RWPE2 (cell line): Measurements from ENCODE around the gene HEBP2.

Experiments
- ATAC-seq: fragments of 200-7000 bp; cut with Tn5 transposase; 3 replicates; pipeline ENCODE4 v1.9.1; 2021; ENCODE audit warnings: low read depth
- DNase-seq: peaks from one replicate; pipeline ENCODE4 v3.0.0-alpha.2; 2020; ENCODE audit warnings: low spot score
- H3K27ac ChIP-seq: fragments of 450-650 bp; 2 replicates; pipeline ENCODE4 v1.5.1; 2017; ENCODE audit warnings: mild to moderate bottlenecking; ENCODE audit not compliant: poor library complexity, severe bottlenecking
- H3K27me3 ChIP-seq: fragments of 250-450 bp; sonication (Bioruptor Pico); 2 replicates; pipeline ENCODE4 v1.5.1; 2021; ENCODE audit warnings: mild to moderate bottlenecking, moderate library complexity; ENCODE audit not compliant: insufficient read depth, poor library complexity, severe bottlenecking
- H3K36me3 ChIP-seq: fragments of 250-450 bp; sonication (Bioruptor Pico); 2 replicates; pipeline ENCODE4 v1.5.1; 2020; ENCODE audit warnings: low read depth, mild to moderate bottlenecking, moderate library complexity
- H3K4me1 ChIP-seq: fragments of 250-450 bp; sonication (Bioruptor Pico); 2 replicates; pipeline ENCODE4 v1.5.1; 2021; ENCODE audit warnings: mild to moderate bottlenecking, moderate library complexity; ENCODE audit not compliant: insufficient read depth, poor library complexity, severe bottlenecking
- H3K4me3 ChIP-seq: fragments of 250-450 bp; sonication (Bioruptor Pico); 2 replicates; pipeline ENCODE4 v1.5.1; 2021; ENCODE audit warnings: mild to moderate bottlenecking, moderate library complexity; ENCODE audit not compliant: severe bottlenecking
- H3K9me3 ChIP-seq: fragments of 250-450 bp; sonication (Bioruptor Pico); 2 replicates; pipeline ENCODE4 v1.5.1; 2021; ENCODE audit warnings: mild to moderate bottlenecking, moderate library complexity; ENCODE audit not compliant: severe bottlenecking
- TF ChIP-seq, protein P1 (sequence below): fragments of 450-650 bp; IDR thresholded peaks from one replicate; pipeline ENCODE4 v1.5.1; 2017; ENCODE audit warnings: mild to moderate bottlenecking, moderate library complexity; ENCODE audit not compliant: poor library complexity, severe bottlenecking

The HEBP2 gene

DNA sequence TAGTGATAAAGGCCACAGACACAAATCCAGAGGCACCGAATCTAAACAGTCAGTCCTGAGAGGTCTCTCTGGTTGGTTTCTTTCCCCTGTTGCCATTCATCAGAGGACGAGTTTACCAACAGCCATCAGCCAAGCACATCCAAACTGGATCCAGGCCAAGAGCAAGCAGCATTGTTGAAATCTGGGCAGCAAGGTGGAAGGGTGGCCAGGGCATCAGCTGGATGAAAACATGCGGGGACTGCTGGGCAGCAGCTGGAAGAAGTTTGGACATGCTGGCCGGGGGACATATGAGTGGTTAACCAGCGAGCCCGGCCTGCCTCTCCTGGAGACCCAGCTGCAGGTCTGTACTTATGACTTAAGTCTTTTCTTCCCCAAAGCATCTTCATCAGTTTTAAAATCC is 26.2 kb upstream of the HEBP2 start, which contains the start of gene SMIM28:
TSS of gene SMIM28 (plus strand) at position 62 of the 400 bp plus-strand sequence. CDS start at position 230, 168 bp downstream.
- no peaks in the 10 kb centered on the region for H3K9me3 ChIP-seq
- ATAC-seq (no peak), DNase-seq (no peak)
- H3K27ac ChIP-seq = no peak within 1 kb of the TSS
- no peaks in the 10 kb centered on the region for H3K36me3 ChIP-seq
- H3K4me3 ChIP-seq = no peak within 1 kb of the TSS
- H3K4me1 ChIP-seq = no peaks in the 10 kb centered on the region
- TF ChIP-seq, protein P1, sequence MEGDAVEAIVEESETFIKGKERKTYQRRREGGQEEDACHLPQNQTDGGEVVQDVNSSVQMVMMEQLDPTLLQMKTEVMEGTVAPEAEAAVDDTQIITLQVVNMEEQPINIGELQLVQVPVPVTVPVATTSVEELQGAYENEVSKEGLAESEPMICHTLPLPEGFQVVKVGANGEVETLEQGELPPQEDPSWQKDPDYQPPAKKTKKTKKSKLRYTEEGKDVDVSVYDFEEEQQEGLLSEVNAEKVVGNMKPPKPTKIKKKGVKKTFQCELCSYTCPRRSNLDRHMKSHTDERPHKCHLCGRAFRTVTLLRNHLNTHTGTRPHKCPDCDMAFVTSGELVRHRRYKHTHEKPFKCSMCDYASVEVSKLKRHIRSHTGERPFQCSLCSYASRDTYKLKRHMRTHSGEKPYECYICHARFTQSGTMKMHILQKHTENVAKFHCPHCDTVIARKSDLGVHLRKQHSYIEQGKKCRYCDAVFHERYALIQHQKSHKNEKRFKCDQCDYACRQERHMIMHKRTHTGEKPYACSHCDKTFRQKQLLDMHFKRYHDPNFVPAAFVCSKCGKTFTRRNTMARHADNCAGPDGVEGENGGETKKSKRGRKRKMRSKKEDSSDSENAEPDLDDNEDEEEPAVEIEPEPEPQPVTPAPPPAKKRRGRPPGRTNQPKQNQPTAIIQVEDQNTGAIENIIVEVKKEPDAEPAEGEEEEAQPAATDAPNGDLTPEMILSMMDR = no peak
- no peaks in the 10 kb centered on the region for H3K27me3 ChIP-seq

DNA sequence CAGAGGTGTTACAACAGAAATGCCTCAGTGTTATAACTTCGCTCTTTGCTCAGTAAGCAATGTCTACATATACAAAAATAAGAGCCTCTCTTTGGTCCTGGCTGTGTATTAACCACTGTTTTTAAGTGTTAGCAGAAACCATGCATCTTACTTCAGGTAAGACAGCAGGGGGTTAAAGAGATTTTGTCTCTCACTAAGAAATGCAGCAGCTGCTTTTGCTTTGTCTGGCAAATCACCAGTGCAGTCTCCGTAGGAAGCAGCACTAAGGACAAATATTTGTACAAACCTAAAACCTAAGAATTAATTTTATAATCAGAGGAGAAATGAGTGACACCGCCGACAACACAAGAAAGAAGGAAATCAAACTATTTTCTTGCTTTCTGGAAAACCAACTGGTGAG is 25.6 kb upstream of the HEBP2 start:
- H3K4me1 ChIP-seq = no peaks in the 10 kb centered on the region
- no peak for DNase-seq
- H3K4me3 ChIP-seq = no peak overlapping the region
- no peaks in the 10 kb centered on the region for H3K36me3 ChIP-seq
- H3K27ac ChIP-seq = no peak overlapping the region
- ATAC-seq = no peak
- TF ChIP-seq, protein P1 = no peak
- H3K9me3 ChIP-seq = no peaks in the 10 kb centered on the region
- H3K27me3 ChIP-seq = no peaks in the 10 kb centered on the region

DNA sequence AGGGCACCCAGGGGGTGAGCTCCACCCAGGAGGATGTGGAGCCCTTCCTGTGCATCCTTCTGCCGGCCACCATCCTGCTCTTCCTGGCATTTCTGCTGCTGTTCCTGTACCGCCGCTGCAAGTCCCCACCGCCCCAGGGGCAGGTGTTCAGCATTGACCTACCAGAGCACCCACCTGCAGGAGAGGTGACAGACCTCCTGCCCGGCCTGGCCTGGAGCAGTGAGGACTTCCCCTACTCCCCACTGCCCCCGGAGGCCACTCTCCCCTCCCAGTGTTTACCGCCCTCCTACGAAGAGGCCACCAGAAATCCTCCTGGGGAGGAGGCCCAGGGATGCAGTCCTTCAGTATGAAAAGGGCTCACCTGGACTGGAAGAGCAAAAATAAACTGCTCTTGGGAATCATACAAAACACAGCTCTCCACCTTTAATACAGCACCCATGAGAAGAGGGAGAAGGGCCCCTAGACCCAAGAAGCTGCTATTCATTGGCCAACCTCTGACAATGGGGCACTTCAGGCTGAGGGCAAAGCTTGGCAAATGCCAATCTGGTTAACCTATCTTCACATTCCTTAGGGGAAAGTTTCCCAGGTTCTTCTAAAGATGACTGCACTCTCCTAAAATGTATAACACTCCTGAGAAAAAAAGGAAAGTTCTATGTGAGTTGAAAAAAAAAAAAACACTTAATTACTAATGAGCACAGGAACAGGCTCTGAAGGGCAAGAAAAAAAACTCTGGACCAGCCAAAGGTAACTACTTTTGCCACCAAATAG is 21.3 kb upstream of the HEBP2 start:
- H3K36me3 ChIP-seq = no peaks in the 10 kb centered on the region
- TF ChIP-seq, protein P1 = no peak
- no peak overlapping the region for H3K4me3 ChIP-seq
- H3K27ac ChIP-seq = no peak overlapping the region
- ATAC-seq = 0 out of 3 replicates have a peak, but pooled peaks have one; percentile 38
- H3K9me3 ChIP-seq = no peaks in the 10 kb centered on the region
- H3K27me3 ChIP-seq = no peaks in the 10 kb centered on the region
- no peaks in the 10 kb centered on the region for H3K4me1 ChIP-seq
- DNase-seq = no peak

DNA sequence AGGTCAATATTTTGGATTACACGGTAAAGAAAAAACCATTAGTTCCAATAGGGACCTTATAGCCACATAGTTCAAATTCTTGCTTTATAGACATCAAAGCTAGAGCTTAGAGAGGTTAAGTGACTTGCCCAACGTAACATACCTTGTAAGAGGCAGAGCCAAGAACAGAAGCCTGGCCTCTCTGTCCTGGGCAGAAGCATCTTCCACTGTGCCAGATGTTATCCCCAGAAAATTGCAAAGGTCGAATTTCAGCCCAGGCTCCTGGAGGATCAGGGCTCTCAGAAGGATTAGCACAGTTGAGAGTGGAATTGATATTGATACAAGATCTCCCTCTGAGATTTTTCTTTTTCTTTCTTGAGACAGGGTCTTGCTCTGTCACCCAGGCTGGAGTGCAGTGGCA is 20.2 kb upstream of the HEBP2 start:
- Histone ChIP-seq H3K4me3 (no peak overlapping the region), H3K27me3 (no peaks in the 10 kb centered on the region), H3K4me1 (no peaks in the 10 kb centered on the region), H3K9me3 (no peaks in the 10 kb centered on the region), H3K27ac (no peak overlapping the region), H3K36me3 (no peaks in the 10 kb centered on the region)
- TF ChIP-seq, protein P1 = no peak
- no peak for ATAC-seq
- DNase-seq = no peak

DNA sequence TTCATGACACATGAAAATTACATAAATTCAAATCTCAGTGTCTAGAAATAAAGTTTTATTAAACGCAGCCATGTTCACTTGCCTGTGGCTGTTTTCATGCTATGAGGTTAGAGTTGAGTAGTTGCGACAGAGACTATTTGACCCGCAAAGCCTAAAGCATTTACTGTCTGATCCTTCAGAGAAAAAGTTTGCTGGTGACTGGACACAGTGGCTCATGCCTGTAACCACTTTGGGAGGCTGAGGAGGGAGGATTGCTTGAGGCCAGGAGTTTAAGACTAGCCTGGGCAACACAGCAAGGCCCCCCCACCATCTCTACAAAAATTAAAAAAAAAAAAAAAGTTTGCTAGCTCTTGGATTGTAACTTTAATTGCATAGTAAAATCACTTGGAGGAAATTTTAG is 17.1 kb upstream of the HEBP2 start:
- DNase-seq (no peak), ATAC-seq (no peak)
- H3K27ac ChIP-seq = no peak overlapping the region
- H3K4me3 ChIP-seq = no peak overlapping the region
- no peaks in the 10 kb centered on the region for H3K27me3 ChIP-seq
- TF ChIP-seq, protein P1 = no peak
- H3K36me3 ChIP-seq = no peaks in the 10 kb centered on the region
- H3K9me3 ChIP-seq = no peaks in the 10 kb centered on the region
- no peaks in the 10 kb centered on the region for H3K4me1 ChIP-seq
